NB4 (cell line): Measurements from ENCODE around the gene SHROOM2.

Experiments
- MYC ChIP-seq: IDR thresholded peaks from 2 replicates; pipeline ENCODE4 v1.6.1; 2011; ENCODE audit warnings: low read depth, low read length
- POLR2A ChIP-seq: IDR thresholded peaks from 2 replicates; pipeline ENCODE4 v1.6.1; 2011; ENCODE audit warnings: mild to moderate bottlenecking; ENCODE audit not compliant: insufficient read length; ENCODE audit errors: extremely low read depth
- TF ChIP-seq, protein P1 (sequence below): IDR thresholded peaks from one replicate; pipeline ENCODE4 v1.5.1; 2012; ENCODE audit warnings: low read depth, low read length

DNA sequence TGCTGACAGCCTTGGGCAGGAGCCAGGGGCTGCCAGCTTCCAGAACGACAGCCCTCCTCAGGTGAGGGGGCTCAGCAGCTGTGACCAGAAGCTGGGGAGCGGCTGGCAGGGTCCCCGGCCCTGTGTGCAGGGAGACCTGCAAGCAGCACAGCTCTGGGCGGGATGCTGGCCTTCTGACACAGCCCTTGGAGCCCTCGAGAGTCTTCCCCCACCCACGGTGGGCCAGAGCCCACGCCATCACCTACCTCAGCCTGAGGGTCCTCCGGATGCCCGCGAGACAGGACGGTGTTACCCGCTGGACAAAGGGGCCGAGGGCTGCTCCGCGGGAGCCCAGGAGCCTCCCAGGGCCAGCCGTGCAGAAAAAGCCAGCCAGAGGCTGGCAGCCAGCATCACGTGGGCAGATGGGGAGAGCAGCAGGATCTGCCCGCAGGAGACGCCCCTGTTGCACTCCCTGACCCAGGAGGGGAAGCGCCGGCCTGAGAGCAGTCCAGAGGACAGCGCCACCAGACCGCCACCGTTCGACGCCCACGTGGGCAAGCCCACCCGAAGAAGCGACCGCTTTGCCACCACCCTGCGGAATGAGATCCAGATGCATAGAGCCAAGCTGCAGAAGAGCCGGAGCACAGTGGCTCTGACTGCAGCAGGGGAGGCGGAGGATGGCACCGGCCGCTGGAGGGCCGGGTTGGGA is 109.1 kb downstream of the SHROOM2 start:
- TF ChIP-seq, protein P1, sequence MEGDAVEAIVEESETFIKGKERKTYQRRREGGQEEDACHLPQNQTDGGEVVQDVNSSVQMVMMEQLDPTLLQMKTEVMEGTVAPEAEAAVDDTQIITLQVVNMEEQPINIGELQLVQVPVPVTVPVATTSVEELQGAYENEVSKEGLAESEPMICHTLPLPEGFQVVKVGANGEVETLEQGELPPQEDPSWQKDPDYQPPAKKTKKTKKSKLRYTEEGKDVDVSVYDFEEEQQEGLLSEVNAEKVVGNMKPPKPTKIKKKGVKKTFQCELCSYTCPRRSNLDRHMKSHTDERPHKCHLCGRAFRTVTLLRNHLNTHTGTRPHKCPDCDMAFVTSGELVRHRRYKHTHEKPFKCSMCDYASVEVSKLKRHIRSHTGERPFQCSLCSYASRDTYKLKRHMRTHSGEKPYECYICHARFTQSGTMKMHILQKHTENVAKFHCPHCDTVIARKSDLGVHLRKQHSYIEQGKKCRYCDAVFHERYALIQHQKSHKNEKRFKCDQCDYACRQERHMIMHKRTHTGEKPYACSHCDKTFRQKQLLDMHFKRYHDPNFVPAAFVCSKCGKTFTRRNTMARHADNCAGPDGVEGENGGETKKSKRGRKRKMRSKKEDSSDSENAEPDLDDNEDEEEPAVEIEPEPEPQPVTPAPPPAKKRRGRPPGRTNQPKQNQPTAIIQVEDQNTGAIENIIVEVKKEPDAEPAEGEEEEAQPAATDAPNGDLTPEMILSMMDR = no peak
- no peak for TF ChIP-seq POLR2A
- TF ChIP-seq MYC = no peak
